Measurements from ENCODE around the gene TAS1R1.
"Not testable (repeated sequence)": the region's sequence is repeated elsewhere in the genome, so short reads cannot be mapped to it uniquely, and the experiment has no call there.

The TAS1R1 gene

DNA sequence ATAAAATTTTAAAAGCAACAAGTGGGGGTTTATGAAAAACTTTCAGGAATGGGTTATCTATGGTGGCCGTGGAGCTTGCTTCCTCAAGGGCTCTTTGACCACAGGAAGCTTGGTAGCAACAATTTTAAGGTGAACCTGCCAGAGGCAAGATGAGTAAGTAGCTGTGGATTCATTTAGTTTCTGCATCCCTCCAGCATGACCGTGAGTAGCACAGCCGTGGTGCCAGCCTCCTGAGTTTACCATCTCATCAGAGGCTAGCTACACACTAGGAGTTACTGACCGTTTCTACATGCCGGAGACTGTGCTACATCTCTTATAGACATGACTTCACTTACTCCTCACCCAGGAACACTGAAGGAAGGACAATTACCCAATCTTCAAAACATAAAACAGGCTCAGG lies 33.6 kb upstream of the TAS1R1 start:
- DNase-seq (ENCODE audit: low read depth): no peak

GRCh38 chr1:6523566-6523965 lies 31.5 kb upstream of the TAS1R1 start:
- no peak for DNase-seq (ENCODE audit: low read depth)

- DNase-seq (ENCODE audit: low read depth): no peak
Observed at GRCh38 chr1:6526316-6526715, 28.8 kb upstream of the TAS1R1 start.

GRCh38 chr1:6528492-6528891 lies 26.6 kb upstream of the TAS1R1 start:
- no peak for DNase-seq (ENCODE audit: low read depth)

DNA sequence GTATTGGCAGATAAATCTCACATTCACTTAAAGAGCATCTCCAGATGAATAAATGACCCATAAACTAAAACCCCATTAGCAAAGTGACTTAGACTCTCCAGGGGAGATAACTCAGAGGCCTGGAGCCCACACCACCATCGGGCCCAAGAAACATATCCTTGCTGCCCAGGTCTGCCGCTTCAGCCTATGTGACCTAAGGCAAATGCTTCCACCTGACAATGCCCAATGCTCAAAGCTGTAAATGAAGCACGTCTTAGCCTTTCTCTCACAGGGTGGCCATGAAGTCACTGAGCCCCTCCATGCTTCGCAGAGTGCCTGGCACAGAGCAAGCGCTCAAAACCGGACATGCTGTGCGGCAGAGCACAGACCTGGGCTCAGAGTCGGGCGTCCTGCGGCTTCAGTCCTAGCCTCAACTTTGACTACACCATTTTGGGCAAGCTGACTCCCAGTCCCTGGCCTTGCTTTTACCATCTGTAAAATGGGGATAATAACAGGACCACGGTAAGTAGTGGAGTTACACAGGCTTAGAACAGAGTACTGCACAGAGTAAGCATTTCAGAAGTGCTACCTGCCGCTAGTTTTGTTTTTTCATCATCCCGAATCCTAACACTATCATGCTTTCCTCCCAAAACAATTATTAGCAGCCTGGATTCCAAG lies 24.5 kb upstream of the TAS1R1 start:
- no peak for DNase-seq (ENCODE audit: low read depth)

GRCh38 chr1:6531996-6532395 lies 23.1 kb upstream of the TAS1R1 start:
- no peak for DNase-seq (ENCODE audit: low read depth)

- DNase-seq (ENCODE audit: low read depth): no peak
Observed at GRCh38 chr1:6534248-6534822, 20.8 kb upstream of the TAS1R1 start.

DNA sequence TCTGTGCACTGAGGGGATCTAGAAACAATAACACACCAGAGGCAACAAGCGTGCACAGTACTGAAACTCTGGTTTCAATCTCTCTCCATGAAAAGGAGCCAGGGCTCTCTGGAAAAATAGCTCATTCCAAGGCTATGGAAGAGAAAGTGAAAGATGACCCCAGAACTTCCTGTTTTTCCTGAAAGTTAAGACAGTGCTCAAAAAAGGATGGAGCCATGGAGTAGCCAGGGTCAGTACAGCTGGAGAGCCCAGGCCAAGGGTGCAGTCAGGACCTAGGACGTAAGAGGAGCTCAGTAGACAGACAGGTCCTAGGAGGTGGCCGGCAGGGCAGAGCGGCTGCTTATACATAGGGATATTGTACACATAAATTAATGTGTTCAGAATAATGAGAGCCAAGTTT lies 19.9 kb upstream of the TAS1R1 start:
- DNase-seq (ENCODE audit: low read depth): no peak

DNA sequence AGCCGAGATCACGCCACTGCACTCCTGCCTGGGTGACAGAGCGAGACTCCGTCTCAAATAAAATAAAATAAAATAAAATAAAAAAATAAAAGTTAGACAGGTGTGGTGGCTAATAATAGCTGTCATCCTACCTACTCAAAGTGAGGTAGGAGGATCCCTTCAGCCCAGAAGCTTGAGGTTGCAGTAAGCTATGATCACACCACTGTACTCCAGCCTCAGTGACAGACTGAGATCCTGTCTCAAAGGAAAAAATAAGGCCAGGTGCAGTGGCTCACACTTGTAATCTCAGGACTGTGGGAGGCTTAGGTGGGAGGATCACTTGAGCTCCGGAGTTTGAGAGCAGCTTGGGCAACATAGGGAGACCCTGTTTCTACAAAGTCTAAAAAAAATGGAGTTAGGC lies 18.8 kb upstream of the TAS1R1 start:
- no peak for DNase-seq (ENCODE audit: low read depth)

GRCh38 chr1:6538956-6539355 lies 16.2 kb upstream of the TAS1R1 start:
- no peak for DNase-seq (ENCODE audit: low read depth)

DNA sequence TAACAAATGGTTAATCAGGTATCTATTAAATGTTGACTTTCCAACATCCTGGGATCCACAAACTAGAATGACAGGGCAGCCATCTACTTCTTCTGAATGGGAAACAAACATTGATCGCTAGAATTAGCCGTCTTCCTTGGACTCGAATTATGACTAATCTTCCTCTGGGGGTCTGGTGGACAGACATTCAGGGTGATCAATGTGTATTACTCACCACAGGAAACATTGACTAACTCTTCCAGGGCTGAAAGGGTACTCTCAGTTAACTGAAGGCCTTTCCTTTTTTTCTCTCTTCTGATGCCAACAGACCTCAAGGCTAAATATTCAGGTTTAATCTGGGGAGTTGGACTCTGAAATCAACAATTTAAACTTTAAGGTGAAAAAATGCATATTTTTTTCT lies 10.3 kb upstream of the TAS1R1 start:
- DNase-seq (ENCODE audit: low read depth): no peak

DNA sequence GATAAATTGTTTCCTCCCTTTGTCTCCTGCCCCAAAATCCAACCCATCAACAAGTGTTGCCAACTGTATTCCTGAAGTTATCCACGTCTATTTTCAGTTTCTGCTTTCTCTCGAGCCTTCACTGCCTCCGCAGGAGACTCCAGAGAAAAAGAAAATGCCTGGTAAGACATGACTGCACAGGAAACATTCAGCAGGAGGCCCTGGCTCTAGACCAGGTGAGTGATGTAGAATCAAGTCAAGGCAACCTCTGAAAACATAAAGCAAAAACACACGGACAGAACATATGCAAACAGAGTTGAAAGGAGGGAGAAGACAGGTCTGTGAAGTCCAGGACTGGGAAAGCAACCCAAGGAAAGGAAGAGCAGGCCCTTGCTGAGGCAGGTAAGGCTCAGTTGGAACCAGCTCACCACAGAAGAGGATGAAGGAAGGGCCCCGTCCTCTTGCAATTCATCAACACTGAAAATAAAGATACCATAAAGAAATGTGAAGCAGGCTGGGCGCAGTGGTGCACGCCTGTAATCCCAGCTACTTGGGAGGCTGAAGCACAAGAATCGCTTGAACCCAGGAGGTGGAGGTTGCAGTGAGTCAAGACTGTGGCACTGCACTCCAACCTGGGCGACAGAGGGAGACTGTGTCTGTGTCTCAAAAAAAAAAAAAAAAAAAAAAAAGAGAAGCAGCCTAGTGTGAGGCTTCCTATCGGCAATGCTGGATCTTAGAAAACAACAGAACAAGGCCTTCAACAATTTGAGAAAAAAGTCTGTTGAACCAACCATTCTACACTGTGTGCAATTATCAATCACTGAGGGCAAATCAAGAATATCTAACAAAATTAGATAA lies 9.6 kb upstream of the TAS1R1 start:
- DNase-seq (ENCODE audit: low read depth): no peak

DNA sequence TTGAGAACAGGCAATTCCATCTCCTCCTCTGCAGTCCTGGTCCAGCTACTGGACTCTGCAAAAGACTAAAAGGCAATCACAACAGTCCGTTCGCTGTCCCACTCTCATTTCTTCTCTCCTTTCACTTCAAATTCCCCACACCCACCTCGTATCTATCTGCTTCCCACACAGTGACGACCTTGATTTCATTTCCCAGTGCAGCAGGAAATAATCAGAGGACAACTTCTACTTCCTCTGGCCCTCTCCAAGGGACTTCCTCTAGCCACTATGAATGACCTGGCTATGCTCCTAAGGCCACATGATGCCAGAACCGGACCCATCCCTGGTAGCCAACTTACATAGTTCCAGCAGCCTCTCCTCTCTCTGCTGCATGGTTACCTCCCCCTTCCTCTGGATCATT lies 8.8 kb upstream of the TAS1R1 start:
- DNase-seq (ENCODE audit: low read depth): no peak

DNA sequence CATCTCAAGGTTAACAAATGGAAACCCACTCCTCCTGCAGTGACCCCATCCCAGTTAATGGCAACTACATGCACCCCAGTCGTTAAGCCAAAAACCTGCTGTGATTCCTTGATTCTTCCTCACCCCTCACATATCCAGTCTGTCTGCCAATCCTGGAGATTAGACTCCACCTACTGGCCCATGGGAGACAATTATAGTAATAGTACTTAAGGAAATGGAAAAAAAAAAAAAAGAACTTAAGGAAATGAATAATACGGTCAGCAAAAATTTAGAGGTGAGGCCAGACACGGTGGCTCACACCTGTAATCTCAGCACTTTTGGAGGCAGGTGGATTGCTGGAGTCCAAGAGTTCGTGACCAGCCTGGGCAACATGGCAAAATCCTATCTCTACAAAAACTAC lies 7.8 kb upstream of the TAS1R1 start:
- no peak for DNase-seq (ENCODE audit: low read depth)

GRCh38 chr1:6554031-6554906 lies 838 bp upstream of the TAS1R1 start, which contains the start of gene NOL9:
TSS of gene NOL9 (minus strand) at chr1:6554513. CDS start at chr1:6554502, 11 bp downstream.
- DNase-seq (ENCODE audit: low read depth): peak; percentile 90

GRCh38 chr1:6557597-6557996 lies 2.5 kb downstream of the TAS1R1 start:
- DNase-seq (ENCODE audit: low read depth): no peak

DNA sequence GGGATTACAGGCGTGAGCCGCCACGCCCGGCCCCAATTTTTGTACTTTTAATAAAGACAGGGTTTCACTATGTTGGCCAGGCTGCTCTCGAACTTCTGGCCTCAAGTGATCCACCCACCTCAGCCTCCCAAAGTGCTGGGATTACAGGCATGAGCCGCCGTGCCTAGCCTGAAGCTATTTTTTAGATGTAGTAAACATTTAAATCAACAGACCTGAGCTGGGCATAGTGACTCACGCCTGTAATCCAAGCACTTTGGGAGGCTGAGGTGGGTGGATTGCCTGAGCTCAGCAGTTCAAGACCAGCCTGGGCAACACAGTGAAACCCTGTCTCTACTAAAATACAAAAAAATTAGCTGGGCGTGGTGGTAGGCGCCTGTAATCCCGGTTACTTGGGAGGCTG lies 4.1 kb downstream of the TAS1R1 start:
- not testable (repeated sequence) for DNase-seq (ENCODE audit: low read depth)

DNA sequence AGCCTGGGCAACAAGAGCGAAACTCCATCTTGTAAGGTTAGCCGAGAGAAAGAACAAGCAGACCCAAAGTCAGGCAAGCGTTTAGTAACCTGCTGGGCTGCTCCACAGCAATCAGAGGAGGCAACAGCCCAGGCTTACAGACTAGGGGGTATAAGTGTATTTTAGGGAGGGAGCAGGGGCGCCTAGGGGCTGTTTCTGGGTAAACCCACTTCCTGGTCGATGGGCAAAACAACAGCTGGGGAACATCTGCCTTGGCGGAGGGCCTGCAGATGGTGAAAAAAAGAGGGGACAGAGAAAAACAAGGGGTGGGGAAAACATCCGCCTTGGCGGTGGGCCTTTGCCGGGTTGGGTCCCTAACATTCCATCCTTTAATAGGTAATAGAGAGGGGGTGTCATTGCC lies 5.2 kb downstream of the TAS1R1 start:
- no peak for DNase-seq (ENCODE audit: low read depth)

DNA sequence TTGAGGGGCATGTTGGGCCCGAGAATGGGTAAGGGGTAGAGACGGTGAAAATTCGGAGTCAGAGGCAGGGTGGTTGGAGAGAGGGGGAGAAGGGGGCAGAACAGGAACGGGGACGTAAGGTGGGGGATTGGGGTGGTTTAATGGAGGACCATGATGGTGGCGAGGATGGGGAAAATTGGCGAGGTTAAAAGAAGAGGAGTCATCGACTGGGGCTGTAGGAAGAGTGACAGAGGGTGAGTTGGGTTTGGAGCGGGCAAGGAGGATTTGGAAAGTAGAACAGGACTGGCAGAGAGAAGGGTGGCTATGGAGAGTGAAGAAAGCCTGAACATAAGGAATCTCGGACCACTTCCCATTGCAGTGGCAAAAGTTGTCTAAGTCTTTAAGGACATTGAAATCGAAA lies 13.9 kb downstream of the TAS1R1 start:
- DNase-seq (ENCODE audit: low read depth): no peak

- DNase-seq (ENCODE audit: low read depth): no peak
Observed at GRCh38 chr1:6570100-6570499, 15.0 kb downstream of the TAS1R1 start.

- no peak for DNase-seq (ENCODE audit: low read depth)
Observed at GRCh38 chr1:6570987-6571386, 15.9 kb downstream of the TAS1R1 start.

- no peak for DNase-seq (ENCODE audit: low read depth)
Observed at GRCh38 chr1:6572653-6573383, 17.7 kb downstream of the TAS1R1 start.
